ENCODE measurements around the gene MICAL3. TPM values are rescaled to one million over a fixed set of nuclear protein-coding genes. Genes with fewer than 3 reads are reported as not detected.

Gene MICAL3
- total and polyA plus RNA-seq, 2 of the 8 experiments (the other 6 are each of a cell fraction or from before 2014, with no cell fraction given) = 8.3 to 41.8 TPM

DNA sequence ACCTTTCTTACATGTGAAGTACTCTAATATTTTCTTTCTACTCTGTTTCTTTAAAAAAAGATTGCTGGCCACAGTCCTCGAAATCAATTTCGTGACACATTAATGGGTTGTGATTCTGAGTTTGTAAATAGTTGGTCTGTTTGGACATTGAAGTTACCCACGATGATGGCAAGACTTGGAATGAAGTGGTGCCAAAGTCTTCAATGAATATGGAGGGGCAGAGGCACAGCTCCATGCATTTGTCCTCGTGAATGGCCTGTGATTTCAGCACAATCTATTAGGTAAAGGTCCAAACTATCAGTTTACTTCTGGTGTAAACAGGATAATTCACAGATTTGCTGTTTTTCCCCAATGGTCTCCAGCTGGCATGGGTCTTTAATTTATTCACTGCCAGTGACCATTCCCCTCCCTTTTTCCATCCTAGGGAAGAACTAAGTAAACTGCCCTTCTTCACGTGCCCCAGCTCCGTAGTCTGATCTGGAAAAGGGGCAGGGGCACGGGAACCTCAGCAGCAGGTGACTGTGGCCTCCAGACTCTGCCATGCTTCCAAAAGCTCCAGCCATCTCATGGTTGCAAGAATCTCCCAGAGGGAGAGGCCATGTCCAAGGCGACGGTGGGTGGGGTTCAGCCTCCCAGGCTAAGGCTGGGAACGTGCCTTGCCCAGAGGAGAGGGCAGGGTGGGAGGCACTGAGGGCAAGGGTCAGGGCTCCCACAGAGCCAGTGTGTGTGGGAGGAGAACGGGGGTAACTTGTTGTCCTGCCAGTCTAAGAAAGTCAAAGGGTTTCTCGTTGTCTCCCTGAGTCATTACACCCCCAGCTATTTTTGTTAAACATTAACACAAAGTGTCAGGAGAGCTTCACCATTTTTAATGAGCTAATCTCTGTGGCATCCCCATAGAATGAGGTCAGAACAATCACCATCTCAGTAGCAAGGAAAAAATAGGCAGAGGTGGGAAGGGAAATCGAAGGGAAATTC lies 36.6 kb upstream of the MICAL3 start (continued):
- TF ChIP-seq, protein P1, sequence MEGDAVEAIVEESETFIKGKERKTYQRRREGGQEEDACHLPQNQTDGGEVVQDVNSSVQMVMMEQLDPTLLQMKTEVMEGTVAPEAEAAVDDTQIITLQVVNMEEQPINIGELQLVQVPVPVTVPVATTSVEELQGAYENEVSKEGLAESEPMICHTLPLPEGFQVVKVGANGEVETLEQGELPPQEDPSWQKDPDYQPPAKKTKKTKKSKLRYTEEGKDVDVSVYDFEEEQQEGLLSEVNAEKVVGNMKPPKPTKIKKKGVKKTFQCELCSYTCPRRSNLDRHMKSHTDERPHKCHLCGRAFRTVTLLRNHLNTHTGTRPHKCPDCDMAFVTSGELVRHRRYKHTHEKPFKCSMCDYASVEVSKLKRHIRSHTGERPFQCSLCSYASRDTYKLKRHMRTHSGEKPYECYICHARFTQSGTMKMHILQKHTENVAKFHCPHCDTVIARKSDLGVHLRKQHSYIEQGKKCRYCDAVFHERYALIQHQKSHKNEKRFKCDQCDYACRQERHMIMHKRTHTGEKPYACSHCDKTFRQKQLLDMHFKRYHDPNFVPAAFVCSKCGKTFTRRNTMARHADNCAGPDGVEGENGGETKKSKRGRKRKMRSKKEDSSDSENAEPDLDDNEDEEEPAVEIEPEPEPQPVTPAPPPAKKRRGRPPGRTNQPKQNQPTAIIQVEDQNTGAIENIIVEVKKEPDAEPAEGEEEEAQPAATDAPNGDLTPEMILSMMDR (IDR thresholded peaks at IDR 0.05; ENCODE audit: control extremely low read depth in 1 of 3, insufficient read depth in 1 of 3, low read depth in 1 of 3, low read length in 3 of 3) = no peak
- TF ChIP-seq KDM4A (IDR thresholded peaks at IDR 0.05; ENCODE audit: low read depth, low read length, severe bottlenecking) (no peak), FOSL1 (IDR thresholded peaks at IDR 0.05; ENCODE audit: insufficient read depth, low read depth, low read length) (no peak), GTF2F1 (IDR thresholded peaks at IDR 0.05; ENCODE audit: borderline replicate concordance, low read depth, low read length) (no peak), YY1 (IDR thresholded peaks at IDR 0.05; ENCODE audit: low read depth, low read length) (no peak)
